Body of pancreas (tissue), 4 donors: ENCODE results near the gene RIPK1. TPM values are rescaled to one million over a fixed set of nuclear protein-coding genes. Genes with fewer than 3 reads are reported as not detected.

Experiments
- ATAC-seq: fragments of 150-250 bp; one replicate; pipeline ENCODE4 v1.9.1; 2016
- DNase-seq, 4 donors: peaks; one replicate each; pipeline ENCODE4 v3.0.0-alpha.2; 2019
- H3K27ac ChIP-seq, 4 donors: fragments of 200-600 bp; sonication (generic); 1 replicate in 3 of 4; 2 replicates in 1 of 4; pipeline versions ENCODE4 v1.5.1 to v1.6.1; 2016 to 2019; ENCODE audit warnings: mild to moderate bottlenecking in 1 of 4, mixed read lengths in 1 of 4, moderate library complexity in 1 of 4
- H3K27me3 ChIP-seq, 2 donors: fragments of 200-600 bp; sonication (generic); one replicate each; pipeline ENCODE4 v1.6.0; 2016; ENCODE audit warnings: mild to moderate bottlenecking in 1 of 2
- H3K36me3 ChIP-seq, 2 donors: fragments of 200-600 bp; sonication (generic); replicated peaks in 1 of 2; 2 replicates each; pipeline ENCODE4 v1.5.1; 2016; ENCODE audit warnings: low read depth in 2 of 2; ENCODE audit not compliant: insufficient read depth in 1 of 2
- H3K4me1 ChIP-seq: fragments of 200-600 bp; sonication (generic); one replicate; pipeline ENCODE4 v1.6.0; 2016
- H3K4me3 ChIP-seq, 2 donors: fragments of 200-600 bp; sonication (generic); 1 replicate in 1 of 2; 2 replicates in 1 of 2; pipeline ENCODE4 v1.5.1; 2016 to 2019
- H3K9me3 ChIP-seq, 3 donors: fragments of 200-600 bp; sonication (generic); 1 replicate in 2 of 3; 2 replicates in 1 of 3; pipeline ENCODE4 v1.5.1; 2016
- POLR2A ChIP-seq, 3 donors: fragments of 450-650 bp; IDR thresholded peaks; one replicate each; pipeline ENCODE4 v1.6.1; 2016; ENCODE audit warnings: antibody characterized with exemption in 3 of 3, mild to moderate bottlenecking in 2 of 3
- WGBS, 2 donors: methylation state at CpG; one replicate each; pipeline ENCODE4 v1.1.5; 2017; 5-methylcytosine and 5-hydroxymethylcytosine counted together
- intact Hi-C: fragments of 100-400 bp; cut with DNase I; formaldehyde crosslinking; loops from one replicate; pipeline ENCODE4 v1.15.1; 2023
- total RNA-seq, 2 donors: library from RNA; depleted of rRNA; stranded (reverse); fragments of >200 nt; gene quantifications; one replicate each; pipeline ENCODE4 v1.1.0, GENCODE V29; 2016
- TF ChIP-seq, protein P1 (sequence below), 7 experiments: fragments of 450-650 bp in 4 of 7; fragments of 200-600 bp in 3 of 7; sonication (generic) in 3 of 7; IDR thresholded peaks; one replicate each; pipeline ENCODE4 v1.5.1; 2016 to 2019; ENCODE audit warnings: antibody characterized with exemption in 7 of 7

Gene RIPK1
- total RNA-seq, 2 donors from 2014 or later = 11.4 to 14.2 TPM

DNA sequence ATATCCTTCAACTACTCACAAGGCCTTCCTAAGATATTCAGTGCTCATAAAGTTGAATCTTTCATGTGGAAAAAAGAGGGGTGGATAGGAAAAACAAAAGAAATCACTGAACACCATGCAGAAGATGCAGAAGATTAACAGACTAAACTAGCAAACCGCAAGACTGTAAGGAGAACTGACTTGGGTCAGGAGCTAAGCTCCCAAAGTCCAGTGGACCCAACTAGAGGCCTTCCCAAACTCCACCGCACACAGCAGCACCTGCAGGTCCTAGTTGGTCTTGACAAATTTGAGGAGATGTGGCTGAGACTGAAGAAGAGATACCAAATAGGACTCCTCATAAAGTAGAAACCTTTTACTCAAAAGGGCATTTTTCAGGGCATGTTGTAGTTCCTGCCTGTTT lies 3.3 kb downstream of the RIPK1 start:
- 73 to 87% methylated on average over 2 of the region's 2 CpGs for WGBS, 2 donors
- no peak overlapping the region for H3K27ac ChIP-seq
- no peak for DNase-seq
- TF ChIP-seq, protein P1, sequence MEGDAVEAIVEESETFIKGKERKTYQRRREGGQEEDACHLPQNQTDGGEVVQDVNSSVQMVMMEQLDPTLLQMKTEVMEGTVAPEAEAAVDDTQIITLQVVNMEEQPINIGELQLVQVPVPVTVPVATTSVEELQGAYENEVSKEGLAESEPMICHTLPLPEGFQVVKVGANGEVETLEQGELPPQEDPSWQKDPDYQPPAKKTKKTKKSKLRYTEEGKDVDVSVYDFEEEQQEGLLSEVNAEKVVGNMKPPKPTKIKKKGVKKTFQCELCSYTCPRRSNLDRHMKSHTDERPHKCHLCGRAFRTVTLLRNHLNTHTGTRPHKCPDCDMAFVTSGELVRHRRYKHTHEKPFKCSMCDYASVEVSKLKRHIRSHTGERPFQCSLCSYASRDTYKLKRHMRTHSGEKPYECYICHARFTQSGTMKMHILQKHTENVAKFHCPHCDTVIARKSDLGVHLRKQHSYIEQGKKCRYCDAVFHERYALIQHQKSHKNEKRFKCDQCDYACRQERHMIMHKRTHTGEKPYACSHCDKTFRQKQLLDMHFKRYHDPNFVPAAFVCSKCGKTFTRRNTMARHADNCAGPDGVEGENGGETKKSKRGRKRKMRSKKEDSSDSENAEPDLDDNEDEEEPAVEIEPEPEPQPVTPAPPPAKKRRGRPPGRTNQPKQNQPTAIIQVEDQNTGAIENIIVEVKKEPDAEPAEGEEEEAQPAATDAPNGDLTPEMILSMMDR (IDR thresholded peaks at IDR 0.05) = no peak
- no peak for TF ChIP-seq POLR2A (IDR thresholded peaks at IDR 0.05)
- H3K27me3 ChIP-seq = no peaks in the 10 kb centered on the region
- ATAC-seq = no peak
- intact Hi-C loops = no loop called here
- no peaks in the 10 kb centered on the region for H3K36me3 ChIP-seq
- H3K4me3 ChIP-seq = no peak overlapping the region
- no peaks in the 10 kb centered on the region for H3K9me3 ChIP-seq
- peaks cover 48% of the 10 kb centered on the region for H3K4me1 ChIP-seq

DNA sequence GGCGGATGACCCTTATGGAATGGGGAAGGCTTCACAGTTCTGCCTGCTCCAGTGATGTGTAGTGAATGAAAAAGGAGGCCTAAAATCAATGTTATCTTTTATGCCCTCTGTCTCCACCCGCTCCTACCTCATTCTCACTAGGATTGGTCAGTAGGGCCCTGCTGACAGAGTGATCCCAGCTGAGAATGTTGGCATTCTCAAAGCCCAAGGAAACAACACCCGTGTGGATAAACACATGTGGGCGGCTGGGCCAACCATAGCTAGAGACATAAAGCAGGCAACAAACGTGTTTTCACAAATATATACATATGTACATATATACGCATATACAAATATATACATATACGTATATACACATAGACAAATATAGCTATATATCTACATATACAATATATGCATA lies 4.5 kb downstream of the RIPK1 start:
- Histone ChIP-seq H3K36me3 (peaks cover 0 to 5% of the 10 kb centered on the region in 2 donors), H3K4me3 (no peak overlapping the region), H3K9me3 (no peaks in the 10 kb centered on the region), H3K4me1 (peaks cover 42% of the 10 kb centered on the region), H3K27ac (no peak overlapping the region), H3K27me3 (no peaks in the 10 kb centered on the region)
- 67 to 79% methylated on average over 7 of the region's 7 CpGs for WGBS, 2 donors
- no peak for DNase-seq
- intact Hi-C loops = no loop called here
- ATAC-seq = no peak
- TF ChIP-seq, protein P1 (IDR thresholded peaks at IDR 0.05) = no peak
- TF ChIP-seq POLR2A (IDR thresholded peaks at IDR 0.05) = no peak

DNA sequence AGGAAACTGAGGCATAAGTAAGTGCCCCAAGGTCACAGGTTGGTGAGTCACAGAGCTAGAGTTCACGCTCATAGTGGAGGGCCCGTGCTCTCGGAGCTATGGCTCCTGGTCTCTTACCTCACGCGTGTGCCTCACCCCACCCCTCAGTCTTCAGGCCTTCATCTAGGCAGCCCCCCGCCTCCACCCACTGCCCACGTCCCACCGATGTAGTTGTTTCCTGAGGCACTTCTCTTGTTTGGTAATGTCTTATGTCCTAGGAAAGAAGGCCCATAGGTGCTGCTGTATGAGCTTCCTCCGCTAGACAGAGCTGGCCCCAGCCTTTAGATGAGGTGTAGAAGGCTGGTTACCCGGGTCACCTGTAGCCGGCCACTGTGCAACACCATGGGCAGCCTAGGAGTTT lies 5.1 kb downstream of the RIPK1 start:
- ATAC-seq = no peak
- DNase-seq = no peak
- Histone ChIP-seq H3K36me3 (peaks cover 6 to 10% of the 10 kb centered on the region in 2 donors), H3K27ac (no peak overlapping the region), H3K9me3 (no peaks in the 10 kb centered on the region), H3K27me3 (no peaks in the 10 kb centered on the region), H3K4me3 (no peak overlapping the region), H3K4me1 (peaks cover 42% of the 10 kb centered on the region)
- intact Hi-C loops = no loop called here
- TF ChIP-seq POLR2A (IDR thresholded peaks at IDR 0.05) = no peak
- WGBS, 2 donors = 91 to 94% methylated on average over 11 of the region's 11 CpGs

DNA sequence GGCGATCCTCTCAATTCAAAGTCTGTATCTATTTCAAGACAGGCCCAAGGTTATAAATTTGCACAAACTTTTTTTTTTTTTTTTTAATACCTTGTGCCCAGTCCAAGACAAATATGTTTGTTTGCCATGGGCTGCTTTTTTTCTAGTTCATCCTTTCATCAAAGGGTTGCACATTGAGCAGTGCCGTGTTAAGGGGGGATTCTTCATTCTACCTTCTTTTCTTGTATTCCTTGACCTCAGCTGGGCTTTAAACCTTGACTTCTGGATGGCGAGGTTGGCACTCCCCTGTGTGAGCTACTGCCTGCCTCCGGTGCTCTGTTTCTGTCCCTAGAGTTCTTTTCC lies 7.4 kb downstream of the RIPK1 start:
- H3K36me3 ChIP-seq = peaks cover 6 to 14% of the 10 kb centered on the region in 2 donors
- H3K4me3 ChIP-seq = no peak overlapping the region
- no peak for ATAC-seq
- DNase-seq = no peak
- H3K27me3 ChIP-seq = no peaks in the 10 kb centered on the region
- 31 to 34% methylated on average over 4 of the region's 4 CpGs for WGBS, 2 donors
- TF ChIP-seq POLR2A (IDR thresholded peaks at IDR 0.05) = no peak
- TF ChIP-seq, protein P1 (IDR thresholded peaks at IDR 0.05) = no peak
- H3K9me3 ChIP-seq = no peaks in the 10 kb centered on the region
- H3K4me1 ChIP-seq = peaks cover 26% of the 10 kb centered on the region
- H3K27ac ChIP-seq = no peak overlapping the region
- intact Hi-C loops = no loop called here

DNA sequence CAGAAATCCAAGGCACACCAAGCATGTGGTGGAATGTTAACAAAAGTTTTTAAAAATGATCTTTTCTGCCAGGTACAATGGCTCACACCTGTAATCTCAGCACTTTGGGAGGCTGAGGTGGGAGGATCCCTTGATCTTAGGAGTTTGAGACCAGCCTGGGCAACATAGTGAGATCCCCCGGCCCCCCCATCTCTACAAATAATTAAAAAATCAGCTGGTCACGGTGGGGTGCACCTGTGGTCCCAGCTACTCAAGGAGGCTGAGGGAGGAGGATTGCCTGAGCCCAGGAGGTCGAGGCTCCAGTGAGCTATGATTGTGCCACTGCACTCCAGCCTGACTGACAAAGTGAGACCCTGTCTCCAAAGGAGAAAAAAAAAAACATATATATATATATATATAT lies 8.0 kb downstream of the RIPK1 start:
- Histone ChIP-seq H3K9me3 (no peaks in the 10 kb centered on the region), H3K27ac (no peak overlapping the region), H3K4me1 (peaks cover 20% of the 10 kb centered on the region), H3K36me3 (peaks cover 6 to 15% of the 10 kb centered on the region in 2 donors), H3K4me3 (no peak overlapping the region), H3K27me3 (no peaks in the 10 kb centered on the region)
- no peak for DNase-seq
- WGBS, 2 donors = 91 to 94% methylated on average over 3 of the region's 3 CpGs
- TF ChIP-seq POLR2A (IDR thresholded peaks at IDR 0.05) = no peak
- TF ChIP-seq, protein P1 (IDR thresholded peaks at IDR 0.05) = no peak
- no peak for ATAC-seq
- intact Hi-C loops = no loop called here
